ENCODE results near the gene ADPRM. TPM values are rescaled to one million over a fixed set of nuclear protein-coding genes. Genes with fewer than 3 reads are reported as not detected.

ADPRM gene
- total RNA-seq, 1 experiment from 2014 or later, result 7.4 TPM

DNA sequence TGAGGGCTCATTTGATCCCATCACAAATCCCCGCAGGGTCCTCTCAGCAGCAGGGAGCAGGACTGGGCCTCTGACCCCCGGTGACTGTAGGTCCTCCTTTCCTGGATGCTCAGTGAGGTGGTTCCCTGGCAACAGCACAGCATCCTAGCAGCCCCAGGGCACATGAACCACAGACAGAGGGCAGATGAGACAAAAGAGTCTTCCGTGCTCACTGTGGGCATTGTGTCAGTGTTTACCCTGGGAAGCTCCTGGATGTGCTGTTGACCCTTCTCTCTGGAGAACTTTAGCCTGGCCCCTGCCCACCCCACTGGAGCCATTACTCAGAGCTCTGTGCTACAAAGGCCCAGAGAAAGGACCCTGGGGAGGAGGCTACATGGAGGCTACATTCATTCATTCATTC, 54.2 kb downstream of the ADPRM start (continued):
- TF ChIP-seq, protein P1, sequence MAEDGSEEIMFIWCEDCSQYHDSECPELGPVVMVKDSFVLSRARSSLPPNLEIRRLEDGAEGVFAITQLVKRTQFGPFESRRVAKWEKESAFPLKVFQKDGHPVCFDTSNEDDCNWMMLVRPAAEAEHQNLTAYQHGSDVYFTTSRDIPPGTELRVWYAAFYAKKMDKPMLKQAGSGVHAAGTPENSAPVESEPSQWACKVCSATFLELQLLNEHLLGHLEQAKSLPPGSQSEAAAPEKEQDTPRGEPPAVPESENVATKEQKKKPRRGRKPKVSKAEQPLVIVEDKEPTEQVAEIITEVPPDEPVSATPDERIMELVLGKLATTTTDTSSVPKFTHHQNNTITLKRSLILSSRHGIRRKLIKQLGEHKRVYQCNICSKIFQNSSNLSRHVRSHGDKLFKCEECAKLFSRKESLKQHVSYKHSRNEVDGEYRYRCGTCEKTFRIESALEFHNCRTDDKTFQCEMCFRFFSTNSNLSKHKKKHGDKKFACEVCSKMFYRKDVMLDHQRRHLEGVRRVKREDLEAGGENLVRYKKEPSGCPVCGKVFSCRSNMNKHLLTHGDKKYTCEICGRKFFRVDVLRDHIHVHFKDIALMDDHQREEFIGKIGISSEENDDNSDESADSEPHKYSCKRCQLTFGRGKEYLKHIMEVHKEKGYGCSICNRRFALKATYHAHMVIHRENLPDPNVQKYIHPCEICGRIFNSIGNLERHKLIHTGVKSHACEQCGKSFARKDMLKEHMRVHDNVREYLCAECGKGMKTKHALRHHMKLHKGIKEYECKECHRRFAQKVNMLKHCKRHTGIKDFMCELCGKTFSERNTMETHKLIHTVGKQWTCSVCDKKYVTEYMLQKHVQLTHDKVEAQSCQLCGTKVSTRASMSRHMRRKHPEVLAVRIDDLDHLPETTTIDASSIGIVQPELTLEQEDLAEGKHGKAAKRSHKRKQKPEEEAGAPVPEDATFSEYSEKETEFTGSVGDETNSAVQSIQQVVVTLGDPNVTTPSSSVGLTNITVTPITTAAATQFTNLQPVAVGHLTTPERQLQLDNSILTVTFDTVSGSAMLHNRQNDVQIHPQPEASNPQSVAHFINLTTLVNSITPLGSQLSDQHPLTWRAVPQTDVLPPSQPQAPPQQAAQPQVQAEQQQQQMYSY (CRISPR knock-in tag; IDR thresholded peaks at IDR 0.05), result no peak
- TF ChIP-seq, protein P2, sequence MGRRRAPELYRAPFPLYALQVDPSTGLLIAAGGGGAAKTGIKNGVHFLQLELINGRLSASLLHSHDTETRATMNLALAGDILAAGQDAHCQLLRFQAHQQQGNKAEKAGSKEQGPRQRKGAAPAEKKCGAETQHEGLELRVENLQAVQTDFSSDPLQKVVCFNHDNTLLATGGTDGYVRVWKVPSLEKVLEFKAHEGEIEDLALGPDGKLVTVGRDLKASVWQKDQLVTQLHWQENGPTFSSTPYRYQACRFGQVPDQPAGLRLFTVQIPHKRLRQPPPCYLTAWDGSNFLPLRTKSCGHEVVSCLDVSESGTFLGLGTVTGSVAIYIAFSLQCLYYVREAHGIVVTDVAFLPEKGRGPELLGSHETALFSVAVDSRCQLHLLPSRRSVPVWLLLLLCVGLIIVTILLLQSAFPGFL (CRISPR knock-in tag; IDR thresholded peaks at IDR 0.05; ENCODE audit: borderline replicate concordance), result no peak
- TF ChIP-seq, protein P3, sequence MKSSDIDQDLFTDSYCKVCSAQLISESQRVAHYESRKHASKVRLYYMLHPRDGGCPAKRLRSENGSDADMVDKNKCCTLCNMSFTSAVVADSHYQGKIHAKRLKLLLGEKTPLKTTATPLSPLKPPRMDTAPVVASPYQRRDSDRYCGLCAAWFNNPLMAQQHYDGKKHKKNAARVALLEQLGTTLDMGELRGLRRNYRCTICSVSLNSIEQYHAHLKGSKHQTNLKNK (CRISPR knock-in tag; IDR thresholded peaks at IDR 0.05), result no peak
- TF ChIP-seq HMGA2 (CRISPR knock-in tag; IDR thresholded peaks at IDR 0.05) (no peak), ZNF396 (CRISPR knock-in tag; IDR thresholded peaks at IDR 0.05; ENCODE audit: borderline replicate concordance) (no peak), TEAD4 (CRISPR knock-in tag; IDR thresholded peaks at IDR 0.05) (no peak), TP53 (CRISPR knock-in tag; IDR thresholded peaks at IDR 0.05) (no peak)
- TF ChIP-seq, protein P4, sequence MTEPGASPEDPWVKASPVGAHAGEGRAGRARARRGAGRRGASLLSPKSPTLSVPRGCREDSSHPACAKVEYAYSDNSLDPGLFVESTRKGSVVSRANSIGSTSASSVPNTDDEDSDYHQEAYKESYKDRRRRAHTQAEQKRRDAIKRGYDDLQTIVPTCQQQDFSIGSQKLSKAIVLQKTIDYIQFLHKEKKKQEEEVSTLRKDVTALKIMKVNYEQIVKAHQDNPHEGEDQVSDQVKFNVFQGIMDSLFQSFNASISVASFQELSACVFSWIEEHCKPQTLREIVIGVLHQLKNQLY (CRISPR knock-in tag; IDR thresholded peaks at IDR 0.05), result no peak
- TF ChIP-seq, protein P5, sequence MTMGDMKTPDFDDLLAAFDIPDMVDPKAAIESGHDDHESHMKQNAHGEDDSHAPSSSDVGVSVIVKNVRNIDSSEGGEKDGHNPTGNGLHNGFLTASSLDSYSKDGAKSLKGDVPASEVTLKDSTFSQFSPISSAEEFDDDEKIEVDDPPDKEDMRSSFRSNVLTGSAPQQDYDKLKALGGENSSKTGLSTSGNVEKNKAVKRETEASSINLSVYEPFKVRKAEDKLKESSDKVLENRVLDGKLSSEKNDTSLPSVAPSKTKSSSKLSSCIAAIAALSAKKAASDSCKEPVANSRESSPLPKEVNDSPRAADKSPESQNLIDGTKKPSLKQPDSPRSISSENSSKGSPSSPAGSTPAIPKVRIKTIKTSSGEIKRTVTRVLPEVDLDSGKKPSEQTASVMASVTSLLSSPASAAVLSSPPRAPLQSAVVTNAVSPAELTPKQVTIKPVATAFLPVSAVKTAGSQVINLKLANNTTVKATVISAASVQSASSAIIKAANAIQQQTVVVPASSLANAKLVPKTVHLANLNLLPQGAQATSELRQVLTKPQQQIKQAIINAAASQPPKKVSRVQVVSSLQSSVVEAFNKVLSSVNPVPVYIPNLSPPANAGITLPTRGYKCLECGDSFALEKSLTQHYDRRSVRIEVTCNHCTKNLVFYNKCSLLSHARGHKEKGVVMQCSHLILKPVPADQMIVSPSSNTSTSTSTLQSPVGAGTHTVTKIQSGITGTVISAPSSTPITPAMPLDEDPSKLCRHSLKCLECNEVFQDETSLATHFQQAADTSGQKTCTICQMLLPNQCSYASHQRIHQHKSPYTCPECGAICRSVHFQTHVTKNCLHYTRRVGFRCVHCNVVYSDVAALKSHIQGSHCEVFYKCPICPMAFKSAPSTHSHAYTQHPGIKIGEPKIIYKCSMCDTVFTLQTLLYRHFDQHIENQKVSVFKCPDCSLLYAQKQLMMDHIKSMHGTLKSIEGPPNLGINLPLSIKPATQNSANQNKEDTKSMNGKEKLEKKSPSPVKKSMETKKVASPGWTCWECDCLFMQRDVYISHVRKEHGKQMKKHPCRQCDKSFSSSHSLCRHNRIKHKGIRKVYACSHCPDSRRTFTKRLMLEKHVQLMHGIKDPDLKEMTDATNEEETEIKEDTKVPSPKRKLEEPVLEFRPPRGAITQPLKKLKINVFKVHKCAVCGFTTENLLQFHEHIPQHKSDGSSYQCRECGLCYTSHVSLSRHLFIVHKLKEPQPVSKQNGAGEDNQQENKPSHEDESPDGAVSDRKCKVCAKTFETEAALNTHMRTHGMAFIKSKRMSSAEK (CRISPR knock-in tag; IDR thresholded peaks at IDR 0.05; ENCODE audit: borderline replicate concordance), result no peak

GRCh38 chr17:10752696-10753095, 55.3 kb downstream of the ADPRM start:
- POLR2A ChIA-PET, result no interaction called here
- Mint-ChIP-seq H3K36me3 (no peaks in the 10 kb centered on the region), H3K27ac (no peak overlapping the region), H3K27me3 (ENCODE audit: low read depth) (no peaks in the 10 kb centered on the region), H3K4me1 (peaks cover 56% of the 10 kb centered on the region), H3K4me3 (no peak overlapping the region), H3K9me3 (no peaks in the 10 kb centered on the region)
- ATAC-seq (no peak), DNase-seq (ENCODE audit: low spot score) (no peak)
- CTCF ChIA-PET, result interaction anchor here (1.0 to 4.1 kb wide), 3 partner anchors 20 to 118 kb away, joined by 3 to 50 read pairs (median 4); no protein-coding TSS in a partner anchor
- TF ChIP-seq RELA (CRISPR knock-in tag; IDR thresholded peaks at IDR 0.05; ENCODE audit: borderline replicate concordance) (no peak), ZNF423 (CRISPR knock-in tag; IDR thresholded peaks at IDR 0.05) (no peak), ARID4B (CRISPR knock-in tag; IDR thresholded peaks at IDR 0.05; ENCODE audit: borderline replicate concordance) (no peak), CBFB (CRISPR knock-in tag; IDR thresholded peaks at IDR 0.05; ENCODE audit: low read depth) (no peak), JUN (CRISPR knock-in tag; IDR thresholded peaks at IDR 0.05) (no peak)
- TF ChIP-seq, protein P3 (CRISPR knock-in tag; IDR thresholded peaks at IDR 0.05), result no peak

Data from WTC11 (cell line).